ENCODE measurements around the gene PELI2. TPM values are rescaled to one million over a fixed set of nuclear protein-coding genes. Genes with fewer than 3 reads are reported as not detected.
A peak's percentile ranks its signal among the peaks of the same experiment; 100 is the strongest.

The PELI2 gene
- total RNA-seq, 4 donors from 2014 or later: 8.2 to 27.0 (median 10.1) TPM

DNA sequence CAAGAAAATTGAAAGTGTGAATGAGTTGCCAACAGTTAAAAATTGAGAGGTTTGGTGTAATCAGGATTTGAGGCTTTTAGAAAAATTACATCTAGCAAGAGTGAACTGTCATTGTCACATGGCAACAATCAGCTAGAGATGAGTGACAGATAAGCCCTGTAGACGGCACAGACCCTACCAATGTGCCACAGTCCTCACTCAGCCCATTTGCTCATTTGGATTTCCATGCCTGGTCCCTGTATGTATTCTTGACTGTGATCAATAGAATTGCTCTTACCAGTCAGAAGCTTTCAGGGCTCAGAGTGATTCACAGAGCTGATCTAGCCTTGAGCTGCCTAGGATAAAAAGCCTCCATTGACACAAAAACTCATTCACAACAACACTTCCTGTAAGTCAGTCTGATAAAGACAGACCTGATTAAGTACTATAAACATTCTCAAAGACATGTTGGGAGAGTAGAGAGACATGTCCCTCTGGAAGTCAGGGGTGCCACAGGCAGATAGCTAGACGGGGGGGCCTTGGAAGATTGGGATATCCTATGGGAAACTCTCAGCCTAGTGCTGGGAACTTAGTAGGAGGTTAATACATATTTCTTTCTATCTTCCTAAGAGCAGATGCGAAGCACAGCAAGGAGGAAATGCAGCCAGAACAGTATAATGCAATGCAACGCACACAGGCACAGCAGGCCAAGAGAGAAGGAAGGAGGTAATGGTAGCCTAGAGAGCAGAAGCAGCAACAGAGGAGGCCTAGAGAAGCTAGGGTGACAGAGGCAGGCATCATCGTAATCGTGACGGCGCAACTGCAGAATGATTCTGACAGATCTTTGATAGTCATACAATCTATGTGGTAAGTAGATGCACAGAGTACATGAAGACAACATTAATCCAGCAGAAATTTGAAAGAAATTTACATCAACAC is 2.0 kb upstream of the PELI2 start:
- TF ChIP-seq, protein P1, sequence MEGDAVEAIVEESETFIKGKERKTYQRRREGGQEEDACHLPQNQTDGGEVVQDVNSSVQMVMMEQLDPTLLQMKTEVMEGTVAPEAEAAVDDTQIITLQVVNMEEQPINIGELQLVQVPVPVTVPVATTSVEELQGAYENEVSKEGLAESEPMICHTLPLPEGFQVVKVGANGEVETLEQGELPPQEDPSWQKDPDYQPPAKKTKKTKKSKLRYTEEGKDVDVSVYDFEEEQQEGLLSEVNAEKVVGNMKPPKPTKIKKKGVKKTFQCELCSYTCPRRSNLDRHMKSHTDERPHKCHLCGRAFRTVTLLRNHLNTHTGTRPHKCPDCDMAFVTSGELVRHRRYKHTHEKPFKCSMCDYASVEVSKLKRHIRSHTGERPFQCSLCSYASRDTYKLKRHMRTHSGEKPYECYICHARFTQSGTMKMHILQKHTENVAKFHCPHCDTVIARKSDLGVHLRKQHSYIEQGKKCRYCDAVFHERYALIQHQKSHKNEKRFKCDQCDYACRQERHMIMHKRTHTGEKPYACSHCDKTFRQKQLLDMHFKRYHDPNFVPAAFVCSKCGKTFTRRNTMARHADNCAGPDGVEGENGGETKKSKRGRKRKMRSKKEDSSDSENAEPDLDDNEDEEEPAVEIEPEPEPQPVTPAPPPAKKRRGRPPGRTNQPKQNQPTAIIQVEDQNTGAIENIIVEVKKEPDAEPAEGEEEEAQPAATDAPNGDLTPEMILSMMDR (IDR thresholded peaks at IDR 0.05): no peak
- no peak for DNase-seq (ENCODE audit: low spot score)
- no peak for ATAC-seq (ENCODE audit: low FRiP score)

DNA sequence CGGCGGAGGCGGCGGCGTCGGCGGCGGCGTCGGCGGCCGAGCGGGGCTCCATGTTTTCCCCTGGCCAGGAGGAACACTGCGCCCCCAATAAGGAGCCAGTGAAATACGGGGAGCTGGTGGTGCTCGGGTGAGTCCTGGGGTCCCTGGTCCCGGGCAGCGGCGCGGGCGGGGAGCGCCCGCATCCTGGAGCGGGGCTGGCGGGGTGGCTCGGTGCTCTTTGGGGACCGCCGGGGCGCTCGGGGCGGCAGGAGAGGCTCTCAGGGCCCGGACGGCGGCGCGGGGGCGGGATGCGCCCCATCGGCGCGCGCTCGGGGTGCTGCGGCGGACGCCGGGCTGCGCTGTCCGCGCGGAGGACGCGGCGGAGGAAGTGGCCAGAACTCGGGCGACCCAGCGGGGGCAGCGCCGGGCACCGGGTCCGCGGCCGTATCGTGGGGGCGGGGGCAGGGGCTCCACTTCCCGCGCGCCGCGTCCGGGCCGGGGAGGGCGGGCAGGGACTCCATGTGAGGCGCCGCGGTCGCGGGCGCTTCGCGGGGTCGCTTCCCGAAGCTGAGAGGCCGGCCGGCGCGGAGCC is 485 bp downstream of the PELI2 start:
- DNase-seq (ENCODE audit: low spot score): no peak
- TF ChIP-seq, protein P1 (IDR thresholded peaks at IDR 0.05): no peak
- peak; percentile 38 for ATAC-seq (ENCODE audit: low FRiP score)

DNA sequence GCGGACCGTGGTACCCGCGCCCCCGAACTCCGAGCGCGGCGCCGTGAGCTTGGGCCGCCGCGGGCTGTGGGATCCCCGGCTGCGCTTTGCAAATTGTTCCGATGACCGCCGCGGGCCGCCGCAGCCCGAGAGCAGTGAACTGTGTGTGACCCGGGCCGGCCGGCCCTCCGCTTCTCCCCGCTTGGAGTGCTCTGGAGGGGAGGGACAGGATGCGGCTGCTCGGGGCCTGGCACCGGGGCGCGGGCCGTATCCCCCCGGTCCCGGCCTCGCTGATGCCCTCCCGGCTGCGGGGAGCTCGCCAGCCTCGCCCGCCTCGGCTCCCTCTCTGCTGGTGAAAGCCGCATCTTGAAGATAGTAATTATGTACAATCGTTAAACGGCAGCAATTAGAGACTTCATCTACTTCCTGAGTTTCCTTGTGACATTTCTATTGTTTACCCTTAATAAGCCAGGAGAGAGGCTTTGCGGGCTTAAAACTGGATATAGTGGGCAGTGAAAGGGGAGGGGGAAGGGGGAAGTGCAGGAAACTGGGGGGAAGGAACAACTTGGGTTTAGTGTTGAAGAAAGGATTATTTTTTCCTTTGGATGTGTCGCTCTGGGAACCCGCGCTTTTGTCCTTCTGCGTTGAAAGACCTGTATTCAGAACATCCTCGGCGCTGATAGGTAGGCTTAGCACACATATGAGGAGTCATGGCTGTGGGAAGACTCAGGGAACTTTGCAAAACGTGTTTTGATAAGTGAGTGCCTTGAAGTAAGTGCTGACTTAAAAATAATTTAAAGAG is 1.2 kb downstream of the PELI2 start:
- peak; percentile 30 for ATAC-seq (ENCODE audit: low FRiP score)
- TF ChIP-seq, protein P1 (IDR thresholded peaks at IDR 0.05): no peak
- DNase-seq (ENCODE audit: low spot score): no peak

DNA sequence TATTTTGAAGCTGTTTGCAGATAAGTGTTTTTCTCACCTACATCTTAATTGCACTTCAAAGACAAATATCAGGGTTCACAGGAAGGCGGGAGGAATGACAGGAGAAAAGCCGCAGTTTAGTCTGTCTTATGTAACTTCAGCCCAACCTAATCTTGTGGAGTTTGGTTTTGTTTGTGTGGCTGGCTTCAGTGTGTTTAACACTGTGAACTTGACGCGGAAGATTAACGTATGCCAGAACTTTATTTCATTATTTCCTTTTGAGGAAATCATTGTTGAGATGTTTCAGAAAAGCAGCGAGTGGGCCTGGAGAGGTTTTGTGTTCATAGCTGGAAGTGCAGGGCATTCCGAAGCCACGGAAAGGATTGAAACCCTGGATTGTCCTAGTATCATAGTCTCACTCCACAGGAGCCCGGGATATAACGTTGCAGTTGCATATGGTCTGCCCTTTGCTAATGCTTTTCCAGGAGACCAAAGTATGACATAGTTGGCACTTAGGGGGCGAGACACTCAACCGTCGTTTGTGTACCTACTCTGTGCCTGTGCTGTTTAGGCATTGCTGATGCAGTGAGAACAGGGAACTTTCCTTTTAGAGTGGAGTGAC is 2.0 kb downstream of the PELI2 start:
- TF ChIP-seq, protein P1 (IDR thresholded peaks at IDR 0.05): no peak
- DNase-seq (ENCODE audit: low spot score) (no peak), ATAC-seq (ENCODE audit: low FRiP score) (no peak)

DNA sequence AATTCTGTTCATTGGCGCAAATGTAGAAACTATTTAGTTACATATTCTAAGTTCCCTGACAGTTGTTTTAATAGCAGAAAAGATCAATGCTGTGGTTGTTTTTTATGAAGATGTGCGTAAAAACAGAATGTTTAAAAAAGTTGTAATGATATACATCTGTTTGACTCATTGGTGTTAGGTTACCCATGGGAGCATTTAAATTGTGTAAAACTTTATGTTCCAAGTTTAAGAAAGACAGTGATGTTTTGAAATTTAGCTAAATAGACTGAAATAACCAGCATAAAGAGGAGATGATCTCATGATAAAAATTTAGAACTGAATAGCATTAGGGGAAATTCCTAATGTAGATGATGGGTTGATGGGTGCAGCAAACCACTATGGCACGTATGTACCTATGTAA is 3.6 kb downstream of the PELI2 start:
- TF ChIP-seq, protein P1 (IDR thresholded peaks at IDR 0.05): no peak
- ATAC-seq (ENCODE audit: low FRiP score) (no peak), DNase-seq (ENCODE audit: low spot score) (no peak)

DNA sequence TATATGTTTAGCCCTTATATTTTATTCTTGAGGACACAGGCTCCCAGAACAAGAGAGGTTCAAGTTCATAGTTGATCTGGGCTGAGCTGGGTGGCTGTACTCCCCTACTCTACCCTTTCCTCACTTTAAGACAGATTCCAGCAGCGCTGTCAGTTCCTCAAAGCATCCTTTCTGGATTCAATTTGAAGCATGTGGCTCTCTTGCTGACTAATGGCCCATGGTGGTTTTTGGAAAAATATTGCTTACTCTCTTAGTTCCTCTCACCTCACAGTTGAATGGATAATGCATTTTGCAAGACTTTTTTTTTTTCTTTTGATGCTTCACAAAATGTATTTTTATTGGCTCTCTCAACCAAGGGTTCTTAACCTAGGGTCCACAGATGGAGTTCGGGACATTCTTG is 4.1 kb downstream of the PELI2 start:
- ATAC-seq (ENCODE audit: low FRiP score) (no peak), DNase-seq (ENCODE audit: low spot score) (no peak)
- TF ChIP-seq, protein P1 (IDR thresholded peaks at IDR 0.05): no peak
